ENCODE results near the gene ST8SIA6.

- TF ChIP-seq POLR2AphosphoS5 (IDR thresholded peaks at IDR 0.05; ENCODE audit: low read depth, low read length) (no peak), TAF1 (IDR thresholded peaks at IDR 0.05; ENCODE audit: borderline replicate concordance, low read depth, low read length) (no peak)
Observed at GRCh38 chr10:17316488-17317170, 137.8 kb downstream of the ST8SIA6 start.
